HEK293T (cell line): Measurements from ENCODE around the gene TMEM208.
A peak's percentile ranks its signal among the peaks of the same experiment; 100 is the strongest.

ENCODE experiments used
- CTCF ChIA-PET: fragments of 350-600 bp; formaldehyde crosslinking; extraction: SDS; loops from one replicate; lab custom pipeline; 2021; ENCODE audit warnings: antibody characterized with exemption, inconsistent platforms; lab: Yijun Ruan, JAX
- POLR2A ChIA-PET: fragments of 350-600 bp; formaldehyde crosslinking; extraction: SDS; loops from one replicate; lab custom pipeline; 2020; ENCODE audit warnings: antibody characterized with exemption, inconsistent platforms; lab: Yijun Ruan, JAX
- DNase-seq: peaks from one replicate; pipeline ENCODE4 v3.0.0; 2012; ENCODE audit warnings: mixed read lengths; ENCODE audit errors: extremely low spot score
- ARNT ChIP-seq: fragments of 450-650 bp; IDR thresholded peaks from 2 replicates; pipeline ENCODE4 v1.6.1; 2017; ENCODE audit warnings: mild to moderate bottlenecking
- BHLHE40 ChIP-seq: fragments of 450-650 bp; IDR thresholded peaks from 2 replicates; pipeline ENCODE4 v1.6.1; 2016; ENCODE audit warnings: mild to moderate bottlenecking, moderate library complexity, borderline replicate concordance
- CTBP1 ChIP-seq: fragments of 450-650 bp; IDR thresholded peaks from 2 replicates; pipeline ENCODE4 v1.6.1; 2016; ENCODE audit warnings: borderline replicate concordance
- ELF4 ChIP-seq: fragments of 450-650 bp; IDR thresholded peaks from 2 replicates; pipeline ENCODE4 v1.6.1; 2017; ENCODE audit warnings: antibody characterized with exemption
- FOXA1 ChIP-seq: fragments of 450-650 bp; IDR thresholded peaks from 2 replicates; pipeline ENCODE4 v1.6.1; 2016; ENCODE audit warnings: mild to moderate bottlenecking
- FOXK2 ChIP-seq: fragments of 450-650 bp; IDR thresholded peaks from 2 replicates; pipeline ENCODE4 v1.6.1; 2016; ENCODE audit warnings: mild to moderate bottlenecking
- FOXM1 ChIP-seq: fragments of 450-650 bp; IDR thresholded peaks from 2 replicates; pipeline ENCODE4 v1.6.1; 2017; ENCODE audit warnings: mild to moderate bottlenecking, borderline replicate concordance
- HDGF ChIP-seq: fragments of 450-650 bp; IDR thresholded peaks from 2 replicates; pipeline ENCODE4 v1.6.1; 2017; ENCODE audit warnings: antibody characterized with exemption, borderline replicate concordance
- L3MBTL2 ChIP-seq: fragments of 450-650 bp; conservative IDR thresholded peaks from 2 replicates; pipeline ENCODE4 v1.6.1; 2016; ENCODE audit warnings: mild to moderate bottlenecking
- LEF1 ChIP-seq: fragments of 450-650 bp; IDR thresholded peaks from 2 replicates; pipeline ENCODE4 v1.6.1; 2017; ENCODE audit warnings: mild to moderate bottlenecking, borderline replicate concordance
- NFRKB ChIP-seq: fragments of 450-650 bp; IDR thresholded peaks from 2 replicates; pipeline ENCODE4 v1.6.1; 2016; ENCODE audit warnings: mild to moderate bottlenecking, moderate library complexity
- SP1 ChIP-seq: fragments of 450-650 bp; IDR thresholded peaks from 2 replicates; pipeline ENCODE4 v1.6.1; 2017
- SUZ12 ChIP-seq: fragments of 450-650 bp; IDR thresholded peaks from 2 replicates; pipeline ENCODE4 v1.6.1; 2016; ENCODE audit warnings: mild to moderate bottlenecking
- TARDBP ChIP-seq: fragments of 450-650 bp; IDR thresholded peaks from 2 replicates; pipeline ENCODE4 v1.6.1; 2016
- ZNF384 ChIP-seq: fragments of 450-650 bp; IDR thresholded peaks from 2 replicates; pipeline ENCODE4 v1.6.1; 2016
- TF ChIP-seq, protein P1 (sequence below): fragments of 450-650 bp; IDR thresholded peaks from 2 replicates; pipeline ENCODE4 v1.6.1; 2016

The TMEM208 gene

DNA sequence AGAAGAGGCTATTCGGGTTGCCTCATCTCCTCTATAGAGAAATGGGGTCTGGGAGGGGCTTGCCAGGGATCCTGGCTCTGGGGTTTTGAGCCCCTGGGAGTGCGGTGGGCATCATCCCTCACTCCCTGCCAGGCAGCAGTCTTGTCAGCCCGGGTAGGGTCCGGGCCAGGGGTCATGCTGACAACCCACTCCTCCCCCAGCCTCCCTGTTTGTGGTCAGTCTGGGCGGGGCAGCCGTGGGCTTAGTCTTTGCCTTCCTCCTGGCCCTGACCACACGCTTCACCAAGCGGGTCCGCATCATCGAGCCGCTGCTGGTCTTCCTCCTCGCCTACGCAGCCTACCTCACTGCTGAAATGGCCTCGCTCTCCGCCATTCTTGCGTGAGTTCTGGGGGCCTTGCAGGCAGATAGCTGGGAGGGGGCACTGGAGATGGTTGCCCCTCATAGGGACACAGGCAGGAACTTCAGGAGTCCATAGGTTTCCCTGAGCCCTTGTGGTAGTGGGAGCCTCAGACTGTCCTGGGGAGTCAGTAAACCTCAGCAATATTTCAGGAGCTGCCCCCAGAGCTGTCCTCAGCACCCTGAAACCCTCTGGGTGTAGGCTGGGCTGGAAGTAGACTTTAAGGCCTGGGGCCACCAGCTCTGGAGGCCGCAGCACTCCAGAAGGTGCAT lies 28.8 kb downstream of the TMEM208 start:
- DNase-seq: no peak
- ChIA-PET POLR2A (interaction anchor here (1.2 to 1.4 kb wide), 2 partner anchors 8 to 9 kb away, joined by 4 read pairs; no protein-coding TSS in a partner anchor), CTCF (no interaction called here)
- TF ChIP-seq TARDBP: no peak
- no peak for TF ChIP-seq LEF1
- TF ChIP-seq FOXM1: no peak
- no peak for TF ChIP-seq FOXK2
- no peak for TF ChIP-seq ARNT
- TF ChIP-seq L3MBTL2: no peak

DNA sequence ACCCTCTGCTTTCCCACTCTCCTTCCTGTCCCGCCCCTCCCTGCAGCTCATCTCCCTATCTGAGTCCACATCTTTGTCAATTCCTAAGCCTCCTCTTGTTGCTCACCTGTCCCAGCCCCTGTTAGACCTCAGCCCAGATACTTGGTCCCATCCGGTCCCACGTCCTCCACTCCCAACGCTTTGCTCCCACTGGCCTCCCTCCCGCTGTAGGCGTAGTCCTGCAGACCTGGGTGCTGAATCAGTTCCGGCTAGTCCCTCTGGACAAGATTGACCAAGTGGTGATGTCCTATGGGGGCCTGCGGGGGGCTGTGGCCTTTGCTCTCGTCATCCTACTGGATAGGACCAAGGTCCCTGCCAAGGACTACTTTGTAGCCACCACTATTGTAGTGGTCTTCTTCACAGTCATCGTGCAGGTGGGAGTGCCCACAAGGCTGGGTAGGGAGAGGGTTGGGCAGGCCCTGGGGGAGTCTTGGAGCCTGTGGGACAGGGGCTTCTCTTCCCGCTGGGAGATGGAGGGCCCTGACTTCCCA lies 29.8 kb downstream of the TMEM208 start:
- no peak for DNase-seq
- no peak for TF ChIP-seq SUZ12
- TF ChIP-seq ZNF384: no peak
- TF ChIP-seq TARDBP: no peak
- TF ChIP-seq, protein P1, sequence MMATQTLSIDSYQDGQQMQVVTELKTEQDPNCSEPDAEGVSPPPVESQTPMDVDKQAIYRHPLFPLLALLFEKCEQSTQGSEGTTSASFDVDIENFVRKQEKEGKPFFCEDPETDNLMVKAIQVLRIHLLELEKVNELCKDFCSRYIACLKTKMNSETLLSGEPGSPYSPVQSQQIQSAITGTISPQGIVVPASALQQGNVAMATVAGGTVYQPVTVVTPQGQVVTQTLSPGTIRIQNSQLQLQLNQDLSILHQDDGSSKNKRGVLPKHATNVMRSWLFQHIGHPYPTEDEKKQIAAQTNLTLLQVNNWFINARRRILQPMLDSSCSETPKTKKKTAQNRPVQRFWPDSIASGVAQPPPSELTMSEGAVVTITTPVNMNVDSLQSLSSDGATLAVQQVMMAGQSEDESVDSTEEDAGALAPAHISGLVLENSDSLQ: no peak
- TF ChIP-seq HDGF: no peak
- TF ChIP-seq FOXM1: no peak
- TF ChIP-seq L3MBTL2: no peak
- no peak for TF ChIP-seq FOXK2
- TF ChIP-seq CTBP1: no peak
- TF ChIP-seq ARNT: no peak
- TF ChIP-seq SP1: no peak
- no peak for TF ChIP-seq FOXA1
- TF ChIP-seq LEF1: no peak
- TF ChIP-seq BHLHE40: no peak
- no peak for TF ChIP-seq ELF4
- no peak for TF ChIP-seq NFRKB
- ChIA-PET POLR2A (interaction anchor here (1.2 to 1.4 kb wide), 2 partner anchors 9 to 10 kb away, joined by 4 read pairs; no protein-coding TSS in a partner anchor), CTCF (no interaction called here)

GRCh38 chr16:67257486-67258160 lies 30.7 kb downstream of the TMEM208 start:
- DNase-seq: no peak
- ChIA-PET CTCF (interaction anchor here (0.7 kb wide), 1 partner anchor 83 kb away, joined by 3 read pairs; no protein-coding TSS in a partner anchor), POLR2A (interaction anchor here (1.2 kb wide), 1 partner anchor 10 kb away, joined by 3 read pairs; no protein-coding TSS in a partner anchor)
- TF ChIP-seq, protein P1: no peak

DNA sequence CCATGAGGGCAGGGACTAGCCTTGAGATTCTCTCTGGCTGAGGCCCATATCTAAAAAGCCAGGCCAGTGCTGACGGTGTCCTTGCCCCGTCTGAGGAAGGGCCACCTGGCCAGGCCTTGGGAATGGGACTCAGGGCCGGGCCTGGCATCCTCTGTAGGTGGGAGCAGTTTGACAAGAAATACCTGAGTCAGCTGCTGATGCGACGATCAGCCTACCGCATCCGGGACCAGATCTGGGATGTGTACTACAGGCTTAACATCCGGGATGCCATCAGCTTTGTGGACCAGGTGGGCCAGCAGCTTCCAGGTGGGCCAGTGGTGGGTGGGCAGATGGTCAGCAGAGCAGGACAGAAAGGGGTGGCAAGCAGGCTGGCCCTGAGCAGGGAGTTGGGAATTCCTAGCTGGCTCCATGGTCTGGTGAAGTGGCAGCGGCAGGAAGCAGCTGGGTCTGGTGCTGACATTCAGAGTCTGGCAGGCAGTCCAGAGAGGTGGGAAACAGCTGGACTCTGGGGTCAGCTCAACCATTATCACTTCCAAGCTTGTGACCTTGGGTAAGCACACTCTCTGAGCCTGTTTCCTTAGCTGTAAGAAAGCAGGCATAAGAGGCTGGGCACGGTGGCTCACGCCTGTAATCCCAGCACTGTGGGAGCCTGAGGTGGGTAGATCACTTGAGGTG lies 31.4 kb downstream of the TMEM208 start:
- no peak for DNase-seq
- POLR2A ChIA-PET: interaction anchor here (1.2 kb wide), 1 partner anchor 9 kb away, joined by 3 read pairs; no protein-coding TSS in a partner anchor
- CTCF ChIA-PET: interaction anchor here (0.7 kb wide), 2 partner anchors 21 to 83 kb away, joined by 3 to 8 read pairs; no protein-coding TSS in a partner anchor

GRCh38 chr16:67259705-67260104 lies 32.8 kb downstream of the TMEM208 start:
- no peak for DNase-seq
- ChIA-PET CTCF (interaction anchor here (0.5 to 1.5 kb wide), 4 partner anchors 10 to 187 kb away, joined by 3 to 4 read pairs (median 4); no protein-coding TSS in a partner anchor), POLR2A (interaction anchor here (0.7 to 1.8 kb wide), 2 partner anchors 11 to 12 kb away, joined by 3 to 11 read pairs; partner anchors contain the start of genes FHOD1 and SLC9A5)
- no peak for TF ChIP-seq NFRKB
- no peak for TF ChIP-seq ARNT

More for the DNA sequence above, 31.4 kb downstream of the TMEM208 start:
- TF ChIP-seq NFRKB: no peak
- TF ChIP-seq CTBP1: no peak
- TF ChIP-seq FOXA1: no peak
- TF ChIP-seq SUZ12: no peak
- no peak for TF ChIP-seq L3MBTL2

DNA sequence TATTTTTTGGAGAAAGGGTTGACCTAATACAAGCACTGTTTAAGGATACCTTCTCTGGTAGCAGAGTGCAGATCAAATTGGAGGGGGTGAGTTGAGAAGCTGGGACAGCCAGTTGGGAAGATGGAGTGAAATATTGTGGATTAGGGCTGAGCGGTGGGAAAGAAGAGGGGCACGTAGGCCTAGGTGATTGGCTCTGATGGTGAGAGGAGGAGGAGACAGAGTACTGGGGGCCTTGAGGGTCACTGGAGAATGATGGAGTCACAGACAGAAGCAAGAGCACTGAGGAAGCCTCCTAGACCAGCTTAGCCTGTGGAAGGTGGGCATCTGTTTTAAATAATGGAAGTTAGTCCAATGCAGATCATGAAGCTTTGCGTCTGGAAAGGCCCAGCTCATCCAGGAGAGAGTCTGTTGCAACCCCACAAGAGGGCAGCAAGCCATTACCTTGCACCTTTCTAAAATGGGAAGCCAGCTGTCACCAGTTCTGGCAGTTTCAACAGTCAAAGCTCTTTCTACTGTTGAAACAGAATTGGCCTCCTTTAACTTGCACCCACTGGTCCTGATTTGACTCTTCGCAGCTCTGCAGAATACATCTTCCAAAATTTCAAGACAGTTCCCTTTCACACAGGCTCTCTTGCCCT lies 33.6 kb downstream of the TMEM208 start:
- TF ChIP-seq ZNF384 (no peak), CTBP1 (no peak), ELF4 (no peak), L3MBTL2 (no peak), BHLHE40 (no peak), HDGF (no peak), FOXA1 (no peak), LEF1 (no peak), SP1 (no peak), NFRKB (no peak), ARNT (no peak), TARDBP (no peak), FOXM1 (no peak), FOXK2 (no peak), SUZ12 (no peak)
- TF ChIP-seq, protein P1: no peak
- DNase-seq: peak; percentile 43
- ChIA-PET POLR2A (interaction anchor here (1.0 to 1.8 kb wide), 2 partner anchors 13 to 165 kb away, joined by 3 to 11 read pairs; partner anchors contain the start of genes FHOD1 and SLC9A5), CTCF (interaction anchor here (0.7 to 1.8 kb wide), 10 partner anchors 10 to 586 kb away, joined by 3 to 10 read pairs (median 4); partner anchors contain the start of genes FHOD1, NUTF2, SLC9A5 and TMEM208)
